PC-9 (cell line): ENCODE measurements around the gene PRKD3. TPM values are rescaled to one million over a fixed set of nuclear protein-coding genes. Genes with fewer than 3 reads are reported as not detected.

Experiments used
- BruUV-seq: library from RNA; stranded (reverse); fragments of 400-500 nt; replicated peaks from 2 replicates; lab custom pipeline; 2021; lab: Mats Ljungman, UMichigan
- CTCF ChIA-PET: fragments of 300-600 bp; sonication (Branson Sonifier 250); formaldehyde crosslinking; loops from one replicate; lab custom pipeline; 2022; ENCODE audit warnings: antibody characterized with exemption; lab: Charles Lee
- POLR2A ChIA-PET: fragments of 300-600 bp; sonication (Branson Sonifier 250); formaldehyde crosslinking; loops from one replicate; lab custom pipeline; 2022; ENCODE audit warnings: antibody characterized with exemption; ENCODE audit not compliant: unreplicated experiment; lab: Charles Lee
- DNase-seq, 2 experiments: peaks; one replicate each; pipeline versions ENCODE4 v3.0.0 to v3.0.0-alpha.2; 2015 to 2022; ENCODE audit warnings: mixed read lengths in 1 of 2
- H2AFZ ChIP-seq: fragments of 200-600 bp; sonication (generic); 2 replicates; pipeline ENCODE4 v1.8.1; 2017; ENCODE audit warnings: antibody characterized with exemption
- H3F3A ChIP-seq: fragments of 200-600 bp; sonication (generic); 2 replicates; pipeline ENCODE4 v1.8.1; 2017; ENCODE audit warnings: antibody characterized with exemption, mild to moderate bottlenecking, low read depth; ENCODE audit not compliant: insufficient read depth
- H3K27ac ChIP-seq: fragments of 200-600 bp; sonication (generic); 2 replicates; pipeline ENCODE4 v1.6.1; 2016; ENCODE audit warnings: mixed run types
- H3K27me3 ChIP-seq: fragments of 200-600 bp; sonication (generic); 2 replicates; pipeline ENCODE4 v1.6.1; 2016; ENCODE audit warnings: low read depth, mixed run types; ENCODE audit not compliant: insufficient read depth
- H3K36me3 ChIP-seq: fragments of 200-600 bp; sonication (generic); 2 replicates; pipeline ENCODE4 v1.6.1; 2016; ENCODE audit warnings: low read depth, mixed run types
- H3K4me1 ChIP-seq: fragments of 200-600 bp; sonication (generic); replicated peaks from 2 replicates; pipeline ENCODE4 v1.6.1; 2016; ENCODE audit warnings: mixed run types; ENCODE audit not compliant: insufficient read depth
- H3K4me2 ChIP-seq: fragments of 200-600 bp; sonication (generic); 2 replicates; pipeline ENCODE4 v1.6.1; 2017; ENCODE audit warnings: mixed run types
- H3K4me3 ChIP-seq: fragments of 200-600 bp; sonication (generic); 2 replicates; pipeline ENCODE4 v1.6.1; 2016; ENCODE audit warnings: mixed run types
- H3K79me2 ChIP-seq: fragments of 200-600 bp; sonication (generic); 2 replicates; pipeline ENCODE4 v1.6.1; 2017; ENCODE audit warnings: low read depth, mixed run types
- H3K9me2 ChIP-seq: fragments of 200-600 bp; sonication (generic); 2 replicates; pipeline ENCODE4 v1.8.1; 2017; ENCODE audit warnings: mild to moderate bottlenecking; ENCODE audit not compliant: insufficient read depth
- H3K9me3 ChIP-seq: fragments of 200-600 bp; sonication (generic); 2 replicates; pipeline ENCODE4 v1.8.1; 2016; ENCODE audit warnings: low read depth; ENCODE audit not compliant: insufficient read depth
- H4K20me1 ChIP-seq: fragments of 200-600 bp; sonication (generic); 2 replicates; pipeline ENCODE4 v1.8.1; 2017; ENCODE audit not compliant: insufficient read depth
- CTCF ChIP-seq: fragments of 200-600 bp; sonication (generic); conservative IDR thresholded peaks from 2 replicates; pipeline ENCODE4 v1.6.1; 2017; ENCODE audit warnings: mixed run types, antibody characterized with exemption, mild to moderate bottlenecking, moderate library complexity
- EZH2 ChIP-seq: fragments of 200-600 bp; sonication (generic); IDR thresholded peaks from 2 replicates; pipeline ENCODE4 v1.8.0; 2017; ENCODE audit warnings: antibody characterized with exemption, low read depth
- intact Hi-C: fragments of 100-400 bp; cut with micrococcal nuclease; formaldehyde crosslinking; loops from one replicate; pipeline ENCODE4 v1.10.0; 2022; ENCODE audit not compliant: unreplicated experiment
- total RNA-seq: library from RNA; stranded (reverse); gene quantifications from 2 replicates; pipeline ENCODE4 v1.2.3, GENCODE V29; 2021

Gene PRKD3
- total RNA-seq, 1 experiment from 2014 or later: 27.5 TPM

GRCh38 chr2:37357069-37357468, 32.4 kb upstream of the PRKD3 start:
- POLR2A ChIA-PET: no interaction called here

GRCh38 chr2:37356299-37356698, 31.7 kb upstream of the PRKD3 start:
- no peak for TF ChIP-seq EZH2
- TF ChIP-seq CTCF: no peak
- intact Hi-C loops: no loop called here
- no peaks in the 10 kb centered on the region for H4K20me1 ChIP-seq
- ChIA-PET CTCF (no interaction called here), POLR2A (no interaction called here)
- no peaks in the 10 kb centered on the region for H3K4me1 ChIP-seq
- no peak for DNase-seq
- H3K9me3 ChIP-seq: no peaks in the 10 kb centered on the region
- no peaks in the 10 kb centered on the region for H3K36me3 ChIP-seq
- H3K27ac ChIP-seq: no peak overlapping the region
- no peaks in the 10 kb centered on the region for H3K27me3 ChIP-seq
- H3K9me2 ChIP-seq: no peaks in the 10 kb centered on the region
- H3K4me2 ChIP-seq: no peak overlapping the region
- no peak overlapping the region for H3K4me3 ChIP-seq
- H2AFZ ChIP-seq: no peak overlapping the region
- H3K79me2 ChIP-seq: no peaks in the 10 kb centered on the region
- no peaks in the 10 kb centered on the region for H3F3A ChIP-seq
- BruUV-seq: no TSS peak

More at GRCh38 chr2:37357069-37357468, 32.4 kb upstream of the PRKD3 start:
- Histone ChIP-seq H2AFZ (no peak overlapping the region), H3K9me3 (no peaks in the 10 kb centered on the region), H3K36me3 (no peaks in the 10 kb centered on the region), H3K79me2 (no peaks in the 10 kb centered on the region), H3K4me3 (no peak overlapping the region), H3K27ac (no peak overlapping the region), H3K4me2 (no peak overlapping the region), H3F3A (no peaks in the 10 kb centered on the region), H3K9me2 (no peaks in the 10 kb centered on the region), H3K27me3 (no peaks in the 10 kb centered on the region), H4K20me1 (no peaks in the 10 kb centered on the region), H3K4me1 (no peaks in the 10 kb centered on the region)
- TF ChIP-seq EZH2 (no peak), CTCF (no peak)
- BruUV-seq: no TSS peak
- CTCF ChIA-PET: interaction anchor here (0.7 kb wide), 1 partner anchor 538 kb away, joined by 9 read pairs; no protein-coding TSS in a partner anchor
- intact Hi-C loops: no loop called here
- no peak for DNase-seq

GRCh38 chr2:37355735-37356134, 31.1 kb upstream of the PRKD3 start:
- no peak for TF ChIP-seq CTCF
- no peak for TF ChIP-seq EZH2
- Histone ChIP-seq H4K20me1 (no peaks in the 10 kb centered on the region), H3K27me3 (no peaks in the 10 kb centered on the region), H2AFZ (no peak overlapping the region), H3K4me2 (no peak overlapping the region), H3K9me3 (no peaks in the 10 kb centered on the region), H3K27ac (no peak overlapping the region), H3K79me2 (no peaks in the 10 kb centered on the region), H3K9me2 (no peaks in the 10 kb centered on the region), H3F3A (no peaks in the 10 kb centered on the region), H3K4me1 (no peaks in the 10 kb centered on the region), H3K4me3 (no peak overlapping the region), H3K36me3 (no peaks in the 10 kb centered on the region)
- no TSS peak for BruUV-seq
- CTCF ChIA-PET: no interaction called here
- intact Hi-C loops: no loop called here
- no peak for DNase-seq
- POLR2A ChIA-PET: no interaction called here
